ENCODE data around the gene MIER2.

DNA sequence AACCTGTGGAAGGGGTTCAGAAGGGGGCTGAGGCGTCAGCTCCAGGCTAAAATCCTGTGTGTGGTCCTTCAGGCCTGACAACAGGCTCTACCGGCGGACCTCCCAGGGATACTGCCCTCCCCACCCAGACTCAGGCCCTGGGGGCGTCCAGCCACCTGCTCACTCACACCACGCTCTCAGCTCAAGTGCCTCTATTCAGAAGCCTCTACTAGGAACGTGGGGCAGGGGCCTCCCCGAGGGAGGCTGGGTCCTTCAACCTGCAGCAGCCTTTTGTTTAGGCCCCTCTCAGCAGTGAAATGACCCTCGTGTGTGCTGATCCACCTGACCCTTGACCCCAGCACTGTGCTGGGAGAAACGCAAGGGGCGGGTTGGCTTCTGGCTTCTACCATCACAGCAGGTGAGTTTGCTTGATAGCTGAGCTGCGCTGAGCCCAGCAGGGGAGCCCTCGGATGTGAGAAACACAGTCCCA lies 64.0 kb downstream of the MIER2 start:
- TF ChIP-seq, protein P1, sequence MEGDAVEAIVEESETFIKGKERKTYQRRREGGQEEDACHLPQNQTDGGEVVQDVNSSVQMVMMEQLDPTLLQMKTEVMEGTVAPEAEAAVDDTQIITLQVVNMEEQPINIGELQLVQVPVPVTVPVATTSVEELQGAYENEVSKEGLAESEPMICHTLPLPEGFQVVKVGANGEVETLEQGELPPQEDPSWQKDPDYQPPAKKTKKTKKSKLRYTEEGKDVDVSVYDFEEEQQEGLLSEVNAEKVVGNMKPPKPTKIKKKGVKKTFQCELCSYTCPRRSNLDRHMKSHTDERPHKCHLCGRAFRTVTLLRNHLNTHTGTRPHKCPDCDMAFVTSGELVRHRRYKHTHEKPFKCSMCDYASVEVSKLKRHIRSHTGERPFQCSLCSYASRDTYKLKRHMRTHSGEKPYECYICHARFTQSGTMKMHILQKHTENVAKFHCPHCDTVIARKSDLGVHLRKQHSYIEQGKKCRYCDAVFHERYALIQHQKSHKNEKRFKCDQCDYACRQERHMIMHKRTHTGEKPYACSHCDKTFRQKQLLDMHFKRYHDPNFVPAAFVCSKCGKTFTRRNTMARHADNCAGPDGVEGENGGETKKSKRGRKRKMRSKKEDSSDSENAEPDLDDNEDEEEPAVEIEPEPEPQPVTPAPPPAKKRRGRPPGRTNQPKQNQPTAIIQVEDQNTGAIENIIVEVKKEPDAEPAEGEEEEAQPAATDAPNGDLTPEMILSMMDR (IDR thresholded peaks at IDR 0.05): no peak
- TF ChIP-seq EP300 (IDR thresholded peaks at IDR 0.05): no peak
- no peak for TF ChIP-seq POLR2A (IDR thresholded peaks at IDR 0.05; ENCODE audit: low read length)
- no peak for TF ChIP-seq HDAC2 (IDR thresholded peaks at IDR 0.05)
- TF ChIP-seq, protein P2, sequence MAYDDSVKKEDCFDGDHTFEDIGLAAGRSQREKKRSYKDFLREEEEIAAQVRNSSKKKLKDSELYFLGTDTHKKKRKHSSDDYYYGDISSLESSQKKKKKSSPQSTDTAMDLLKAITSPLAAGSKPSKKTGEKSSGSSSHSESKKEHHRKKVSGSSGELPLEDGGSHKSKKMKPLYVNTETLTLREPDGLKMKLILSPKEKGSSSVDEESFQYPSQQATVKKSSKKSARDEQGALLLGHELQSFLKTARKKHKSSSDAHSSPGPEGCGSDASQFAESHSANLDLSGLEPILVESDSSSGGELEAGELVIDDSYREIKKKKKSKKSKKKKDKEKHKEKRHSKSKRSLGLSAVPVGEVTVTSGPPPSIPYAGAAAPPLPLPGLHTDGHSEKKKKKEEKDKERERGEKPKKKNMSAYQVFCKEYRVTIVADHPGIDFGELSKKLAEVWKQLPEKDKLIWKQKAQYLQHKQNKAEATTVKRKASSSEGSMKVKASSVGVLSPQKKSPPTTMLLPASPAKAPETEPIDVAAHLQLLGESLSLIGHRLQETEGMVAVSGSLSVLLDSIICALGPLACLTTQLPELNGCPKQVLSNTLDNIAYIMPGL (CRISPR knock-in tag; IDR thresholded peaks at IDR 0.05; ENCODE audit: borderline replicate concordance): no peak
- no peak for TF ChIP-seq NR3C1 (IDR thresholded peaks at IDR 0.05)
- no peak for TF ChIP-seq RAD21 (conservative IDR thresholded peaks at IDR 0.05 in 1 of 2, IDR thresholded peaks at IDR 0.05 in 1 of 2)

All from A549 (cell line).